ENCODE measurements around the gene ZNF532.

The ZNF532 gene

GRCh38 chr18:58983260-58984155, 118.8 kb downstream of the ZNF532 start:
- DNase-seq, result no peak

- DNase-seq, result peak; percentile 31
Observed at GRCh38 chr18:58988600-58988999, 123.9 kb downstream of the ZNF532 start.

- DNase-seq, result no peak
Observed at GRCh38 chr18:58989184-58989759, 124.6 kb downstream of the ZNF532 start.

GRCh38 chr18:58990720-58991119, 126.0 kb downstream of the ZNF532 start:
- no peak for DNase-seq

GRCh38 chr18:58991167-58991798, 126.6 kb downstream of the ZNF532 start:
- DNase-seq, result peak; percentile 41

GRCh38 chr18:58992301-58993231, 127.9 kb downstream of the ZNF532 start:
- no peak for DNase-seq

- DNase-seq, result peak; percentile 94
Observed at GRCh38 chr18:58993260-58993659, 128.6 kb downstream of the ZNF532 start.

GRCh38 chr18:58995663-58996062, 131.0 kb downstream of the ZNF532 start:
- no peak for DNase-seq

- DNase-seq, result peak; percentile 72
Observed at GRCh38 chr18:58996131-58996641, 131.5 kb downstream of the ZNF532 start.

- DNase-seq, result no peak
Observed at GRCh38 chr18:58996696-58997095, 132.0 kb downstream of the ZNF532 start.

GRCh38 chr18:58997811-58998337, 133.2 kb downstream of the ZNF532 start:
- peak; percentile 95 for DNase-seq

GRCh38 chr18:58998401-58999203, 133.9 kb downstream of the ZNF532 start:
- peak; percentile 75 for DNase-seq

- DNase-seq, result no peak
Observed at GRCh38 chr18:59001166-59001565, 136.5 kb downstream of the ZNF532 start.

GRCh38 chr18:59001721-59002120, 137.0 kb downstream of the ZNF532 start:
- no peak for DNase-seq

GRCh38 chr18:59002974-59003594, 138.4 kb downstream of the ZNF532 start:
- no peak for DNase-seq

- peak; percentile 86 for DNase-seq
Observed at GRCh38 chr18:59005262-59005661, 140.6 kb downstream of the ZNF532 start.

GRCh38 chr18:59006461-59007067, 141.9 kb downstream of the ZNF532 start:
- peak; percentile 56 for DNase-seq

- peak; percentile 75 for DNase-seq
Observed at GRCh38 chr18:59008302-59008974, 143.8 kb downstream of the ZNF532 start.

GRCh38 chr18:59009846-59010245, 145.2 kb downstream of the ZNF532 start:
- no peak for DNase-seq

- no peak for DNase-seq
Observed at GRCh38 chr18:59011289-59011688, 146.6 kb downstream of the ZNF532 start.

Measured in fibroblast of skin of right quadriceps (primary cell).